SK-N-MC (cell line): ENCODE data around the gene RGP1.

Experiments used
- EZH2 ChIP-seq: fragments of 200-600 bp; sonication (generic); IDR thresholded peaks from one replicate; pipeline ENCODE4 v1.6.1; 2017; ENCODE audit warnings: antibody characterized with exemption
- POLR2AphosphoS5 ChIP-seq: IDR thresholded peaks from 2 replicates; pipeline ENCODE4 v1.6.1; 2012; ENCODE audit warnings: mild to moderate bottlenecking, low read depth, low read length, borderline replicate concordance

DNA sequence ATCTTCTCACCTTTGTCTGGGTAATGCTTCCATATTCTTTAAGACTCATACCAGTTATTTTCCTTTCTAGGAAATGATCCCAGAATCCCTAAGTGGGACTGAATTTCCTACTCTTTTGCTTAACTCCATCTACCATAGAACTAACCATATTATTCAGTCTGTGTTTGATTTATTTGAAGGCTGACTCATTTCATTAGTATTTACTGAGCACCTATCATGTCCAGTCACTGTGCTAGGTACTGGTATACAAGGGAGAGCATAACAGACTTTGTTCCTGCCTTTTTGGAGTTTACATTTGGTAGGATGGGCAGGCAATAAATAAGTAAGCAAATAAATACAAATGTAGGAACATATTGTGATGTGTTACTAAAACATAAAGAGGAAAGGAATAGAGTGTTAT lies 46.6 kb downstream of the RGP1 start:
- TF ChIP-seq EZH2: no peak
- no peak for TF ChIP-seq POLR2AphosphoS5
